ENCODE measurements around the gene SMYD3.

Gene SMYD3

GRCh38 chr1:246003442-246003730 is 503.7 kb downstream of the SMYD3 start:
- peaks cover 5% of the 10 kb centered on the region for H3K36me3 Mint-ChIP-seq (ENCODE audit: low read depth)
- H3K9me3 Mint-ChIP-seq: no peaks in the 10 kb centered on the region
- no peak overlapping the region for H3K27ac Mint-ChIP-seq
- H3K4me3 Mint-ChIP-seq: no peak overlapping the region
- H3K4me1 Mint-ChIP-seq (ENCODE audit: low read depth): no peaks in the 10 kb centered on the region
- no peaks in the 10 kb centered on the region for H3K27me3 Mint-ChIP-seq

- Mint-ChIP-seq H3K36me3 (ENCODE audit: low read depth) (peaks cover 5% of the 10 kb centered on the region), H3K4me1 (ENCODE audit: low read depth) (no peaks in the 10 kb centered on the region), H3K4me3 (no peak overlapping the region), H3K27ac (no peak overlapping the region), H3K9me3 (no peaks in the 10 kb centered on the region), H3K27me3 (no peaks in the 10 kb centered on the region)
Measured at GRCh38 chr1:246002725-246003441, 504.2 kb downstream of the SMYD3 start.

GRCh38 chr1:246001837-246002230 is 505.2 kb downstream of the SMYD3 start:
- no peaks in the 10 kb centered on the region for H3K27me3 Mint-ChIP-seq
- peaks cover 5% of the 10 kb centered on the region for H3K36me3 Mint-ChIP-seq (ENCODE audit: low read depth)
- H3K27ac Mint-ChIP-seq: no peak overlapping the region
- H3K4me3 Mint-ChIP-seq: no peak overlapping the region
- no peaks in the 10 kb centered on the region for H3K9me3 Mint-ChIP-seq
- no peaks in the 10 kb centered on the region for H3K4me1 Mint-ChIP-seq (ENCODE audit: low read depth)

GRCh38 chr1:246001142-246001836 is 505.8 kb downstream of the SMYD3 start:
- Mint-ChIP-seq H3K4me1 (ENCODE audit: low read depth) (no peaks in the 10 kb centered on the region), H3K36me3 (ENCODE audit: low read depth) (peaks cover 5% of the 10 kb centered on the region), H3K4me3 (no peak overlapping the region), H3K9me3 (no peaks in the 10 kb centered on the region), H3K27me3 (no peaks in the 10 kb centered on the region), H3K27ac (no peak overlapping the region)

- no peaks in the 10 kb centered on the region for H3K4me1 Mint-ChIP-seq (ENCODE audit: low read depth)
- H3K4me3 Mint-ChIP-seq: no peak overlapping the region
- no peak overlapping the region for H3K27ac Mint-ChIP-seq
- no peaks in the 10 kb centered on the region for H3K9me3 Mint-ChIP-seq
- peaks cover 5% of the 10 kb centered on the region for H3K36me3 Mint-ChIP-seq (ENCODE audit: low read depth)
- H3K27me3 Mint-ChIP-seq: no peaks in the 10 kb centered on the region
Measured at GRCh38 chr1:246000638-246001015, 506.5 kb downstream of the SMYD3 start.

GRCh38 chr1:245999697-246000637 is 507.1 kb downstream of the SMYD3 start:
- no peaks in the 10 kb centered on the region for H3K4me1 Mint-ChIP-seq (ENCODE audit: low read depth)
- no peaks in the 10 kb centered on the region for H3K27me3 Mint-ChIP-seq
- H3K36me3 Mint-ChIP-seq (ENCODE audit: low read depth): peaks cover 5% of the 10 kb centered on the region

GRCh38 chr1:245997471-245998258 is 509.4 kb downstream of the SMYD3 start:
- H3K4me3 Mint-ChIP-seq: no peak overlapping the region
- H3K27me3 Mint-ChIP-seq: no peaks in the 10 kb centered on the region
- H3K36me3 Mint-ChIP-seq (ENCODE audit: low read depth): peaks cover 5% of the 10 kb centered on the region
- no peaks in the 10 kb centered on the region for H3K4me1 Mint-ChIP-seq (ENCODE audit: low read depth)
- H3K9me3 Mint-ChIP-seq: no peaks in the 10 kb centered on the region
- H3K27ac Mint-ChIP-seq: no peak overlapping the region

More at GRCh38 chr1:245999697-246000637, 507.1 kb downstream of the SMYD3 start:
- H3K27ac Mint-ChIP-seq: no peak overlapping the region
- H3K9me3 Mint-ChIP-seq: no peaks in the 10 kb centered on the region
- H3K4me3 Mint-ChIP-seq: no peak overlapping the region

GRCh38 chr1:245996811-245997210 is 510.3 kb downstream of the SMYD3 start:
- no peak overlapping the region for H3K4me3 Mint-ChIP-seq
- H3K27ac Mint-ChIP-seq: no peak overlapping the region
- no peaks in the 10 kb centered on the region for H3K27me3 Mint-ChIP-seq
- H3K9me3 Mint-ChIP-seq: no peaks in the 10 kb centered on the region
- no peaks in the 10 kb centered on the region for H3K4me1 Mint-ChIP-seq (ENCODE audit: low read depth)
- H3K36me3 Mint-ChIP-seq (ENCODE audit: low read depth): peaks cover 5% of the 10 kb centered on the region

GRCh38 chr1:245995474-245995873 is 511.6 kb downstream of the SMYD3 start:
- H3K27me3 Mint-ChIP-seq: no peaks in the 10 kb centered on the region
- H3K4me1 Mint-ChIP-seq (ENCODE audit: low read depth): no peaks in the 10 kb centered on the region
- peaks cover 10% of the 10 kb centered on the region for H3K36me3 Mint-ChIP-seq (ENCODE audit: low read depth)
- no peak overlapping the region for H3K27ac Mint-ChIP-seq
- no peaks in the 10 kb centered on the region for H3K9me3 Mint-ChIP-seq
- no peak overlapping the region for H3K4me3 Mint-ChIP-seq

- Mint-ChIP-seq H3K9me3 (no peaks in the 10 kb centered on the region), H3K4me3 (no peak overlapping the region), H3K36me3 (ENCODE audit: low read depth) (peaks cover 5% of the 10 kb centered on the region), H3K4me1 (ENCODE audit: low read depth) (no peaks in the 10 kb centered on the region), H3K27me3 (no peaks in the 10 kb centered on the region), H3K27ac (no peak overlapping the region)
Measured at GRCh38 chr1:245991266-245991665, 515.8 kb downstream of the SMYD3 start.

- H3K27me3 Mint-ChIP-seq: no peaks in the 10 kb centered on the region
- no peak overlapping the region for H3K27ac Mint-ChIP-seq
- H3K9me3 Mint-ChIP-seq: no peaks in the 10 kb centered on the region
- H3K4me3 Mint-ChIP-seq: no peak overlapping the region
- peaks cover 5% of the 10 kb centered on the region for H3K36me3 Mint-ChIP-seq (ENCODE audit: low read depth)
- no peaks in the 10 kb centered on the region for H3K4me1 Mint-ChIP-seq (ENCODE audit: low read depth)
Measured at GRCh38 chr1:245990315-245991022, 516.6 kb downstream of the SMYD3 start.

- peaks cover 5% of the 10 kb centered on the region for H3K36me3 Mint-ChIP-seq (ENCODE audit: low read depth)
- H3K27ac Mint-ChIP-seq: no peak overlapping the region
- no peaks in the 10 kb centered on the region for H3K27me3 Mint-ChIP-seq
- H3K4me3 Mint-ChIP-seq: no peak overlapping the region
- no peaks in the 10 kb centered on the region for H3K9me3 Mint-ChIP-seq
- peaks cover 3% of the 10 kb centered on the region for H3K4me1 Mint-ChIP-seq (ENCODE audit: low read depth)
Measured at GRCh38 chr1:245988393-245989078, 518.5 kb downstream of the SMYD3 start.

- H3K9me3 Mint-ChIP-seq: no peaks in the 10 kb centered on the region
- peaks cover 5% of the 10 kb centered on the region for H3K36me3 Mint-ChIP-seq (ENCODE audit: low read depth)
- peaks cover 3% of the 10 kb centered on the region for H3K4me1 Mint-ChIP-seq (ENCODE audit: low read depth)
- no peaks in the 10 kb centered on the region for H3K27me3 Mint-ChIP-seq
- H3K4me3 Mint-ChIP-seq: no peak overlapping the region
- H3K27ac Mint-ChIP-seq: no peak overlapping the region
Measured at GRCh38 chr1:245987997-245988392, 519.1 kb downstream of the SMYD3 start.

GRCh38 chr1:245987577-245987976 is 519.5 kb downstream of the SMYD3 start:
- H3K27ac Mint-ChIP-seq: no peak overlapping the region
- no peaks in the 10 kb centered on the region for H3K9me3 Mint-ChIP-seq
- peaks cover 3% of the 10 kb centered on the region for H3K4me1 Mint-ChIP-seq (ENCODE audit: low read depth)
- peaks cover 5% of the 10 kb centered on the region for H3K36me3 Mint-ChIP-seq (ENCODE audit: low read depth)
- H3K4me3 Mint-ChIP-seq: no peak overlapping the region
- H3K27me3 Mint-ChIP-seq: no peaks in the 10 kb centered on the region
